ENCODE results near the gene CNOT1. TPM values are rescaled to one million over a fixed set of nuclear protein-coding genes. Genes with fewer than 3 reads are reported as not detected.
"Not testable (repeated sequence)": the region's sequence is repeated elsewhere in the genome, so short reads cannot be mapped to it uniquely, and the experiment has no call there.

The CNOT1 gene
- polyA plus RNA-seq, 1 experiment: 151 TPM

GRCh38 chr16:58493756-58494431 is 135.7 kb downstream of the CNOT1 start:
- POLR2A ChIA-PET: no interaction called here
- CTCF ChIA-PET: interaction anchor here (0.5 to 5.9 kb wide), 5 partner anchors 11 to 262 kb away, joined by 3 to 73 read pairs (median 6); no protein-coding TSS in a partner anchor
- TF ChIP-seq, protein P1, sequence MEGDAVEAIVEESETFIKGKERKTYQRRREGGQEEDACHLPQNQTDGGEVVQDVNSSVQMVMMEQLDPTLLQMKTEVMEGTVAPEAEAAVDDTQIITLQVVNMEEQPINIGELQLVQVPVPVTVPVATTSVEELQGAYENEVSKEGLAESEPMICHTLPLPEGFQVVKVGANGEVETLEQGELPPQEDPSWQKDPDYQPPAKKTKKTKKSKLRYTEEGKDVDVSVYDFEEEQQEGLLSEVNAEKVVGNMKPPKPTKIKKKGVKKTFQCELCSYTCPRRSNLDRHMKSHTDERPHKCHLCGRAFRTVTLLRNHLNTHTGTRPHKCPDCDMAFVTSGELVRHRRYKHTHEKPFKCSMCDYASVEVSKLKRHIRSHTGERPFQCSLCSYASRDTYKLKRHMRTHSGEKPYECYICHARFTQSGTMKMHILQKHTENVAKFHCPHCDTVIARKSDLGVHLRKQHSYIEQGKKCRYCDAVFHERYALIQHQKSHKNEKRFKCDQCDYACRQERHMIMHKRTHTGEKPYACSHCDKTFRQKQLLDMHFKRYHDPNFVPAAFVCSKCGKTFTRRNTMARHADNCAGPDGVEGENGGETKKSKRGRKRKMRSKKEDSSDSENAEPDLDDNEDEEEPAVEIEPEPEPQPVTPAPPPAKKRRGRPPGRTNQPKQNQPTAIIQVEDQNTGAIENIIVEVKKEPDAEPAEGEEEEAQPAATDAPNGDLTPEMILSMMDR (IDR thresholded peaks at IDR 0.05; ENCODE audit: low read depth, low read length): no peak
- no peak overlapping the region for H3K27ac ChIP-seq (ENCODE audit: low read depth, low read length)
- no peak overlapping the region for H3K4me3 ChIP-seq (ENCODE audit: low read depth, low read length)
- peaks cover 10% of the 10 kb centered on the region for H3K27me3 ChIP-seq (ENCODE audit: control insufficient read depth, insufficient read depth, low read length)
- no peak for DNase-seq (ENCODE audit: low read depth, low spot score)
- H3K9me3 ChIP-seq (ENCODE audit: control insufficient read depth, insufficient read depth, low read length): no peaks in the 10 kb centered on the region; the same call in 1 of the 2 replicates

DNA sequence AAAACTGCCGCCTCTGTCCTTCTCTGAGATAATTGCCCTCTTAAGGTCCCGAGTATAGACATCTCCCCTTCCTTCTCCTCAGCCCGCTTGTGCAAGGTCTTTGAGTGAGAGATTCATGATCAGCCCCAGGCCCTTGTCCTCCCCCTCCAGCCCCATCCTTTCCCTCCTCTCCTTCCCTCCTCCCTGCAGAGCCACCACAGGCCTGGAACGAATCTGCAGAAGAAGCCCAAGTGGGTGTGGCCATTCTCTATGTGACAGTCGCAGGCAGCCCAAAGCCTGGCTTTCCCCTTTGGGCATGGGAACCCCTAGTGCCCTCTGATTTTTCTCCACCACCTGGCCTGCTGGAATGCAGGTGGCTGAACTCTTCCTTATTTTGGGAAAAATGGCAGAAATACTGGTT is 136.9 kb downstream of the CNOT1 start:
- ChIA-PET CTCF (interaction anchor here (0.6 to 5.9 kb wide), 3 partner anchors 155 to 310 kb away, joined by 3 to 73 read pairs (median 6); no protein-coding TSS in a partner anchor), POLR2A (no interaction called here)
- Histone ChIP-seq H3K9me3 (ENCODE audit: control insufficient read depth, insufficient read depth, low read length) (no peaks in the 10 kb centered on the region; the same call in 1 of the 2 replicates), H3K27me3 (ENCODE audit: control insufficient read depth, insufficient read depth, low read length) (peaks cover 10% of the 10 kb centered on the region), H3K4me3 (ENCODE audit: low read depth, low read length) (no peak overlapping the region), H3K27ac (ENCODE audit: low read depth, low read length) (no peak overlapping the region)
- TF ChIP-seq, protein P1 (IDR thresholded peaks at IDR 0.05; ENCODE audit: low read depth, low read length): no peak
- DNase-seq (ENCODE audit: low read depth, low spot score): no peak

DNA sequence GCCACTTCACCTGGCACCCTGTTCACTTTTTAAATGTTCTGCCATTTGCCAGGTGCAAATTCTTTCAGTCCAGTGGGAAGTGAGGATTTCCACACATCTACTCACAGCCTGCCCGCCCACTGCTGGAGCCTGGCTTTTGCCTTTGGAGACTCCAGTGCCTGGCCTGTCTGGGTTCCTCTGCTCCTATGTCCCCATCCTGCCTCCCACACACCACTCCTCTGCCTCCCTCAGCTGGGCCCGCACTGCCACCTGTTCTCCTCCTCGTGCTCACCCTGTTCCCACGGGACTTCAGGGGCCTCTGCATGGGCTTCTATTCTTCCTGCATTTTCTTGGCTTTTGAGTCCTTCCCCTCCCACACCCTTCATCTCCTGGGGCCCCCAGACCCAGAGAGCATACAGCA is 137.6 kb downstream of the CNOT1 start:
- ChIA-PET CTCF (interaction anchor here (5.9 kb wide), 1 partner anchor 154 kb away, joined by 73 read pairs; no protein-coding TSS in a partner anchor), POLR2A (no interaction called here)
- DNase-seq (ENCODE audit: low read depth, low spot score): no peak

DNA sequence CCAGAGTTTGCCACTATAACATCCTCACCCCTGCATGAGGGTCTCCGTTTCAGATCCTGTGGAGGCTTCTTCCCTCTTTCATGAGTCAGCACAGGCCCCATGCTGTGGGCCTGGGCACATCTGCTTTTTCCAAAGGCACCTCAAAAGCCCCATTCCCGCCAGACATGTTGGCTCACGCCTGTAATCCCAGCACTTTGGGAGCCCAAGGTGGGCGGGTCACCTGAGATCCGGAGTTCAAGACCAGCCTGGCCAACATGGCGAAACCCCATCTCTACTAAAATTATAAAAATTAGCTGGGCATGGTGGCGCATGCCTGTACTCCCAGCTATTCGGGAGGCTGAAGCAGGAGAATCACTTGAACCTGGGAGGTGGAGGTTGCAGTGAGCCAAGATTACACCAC is 139.1 kb downstream of the CNOT1 start:
- H3K27ac ChIP-seq (ENCODE audit: low read depth, low read length); POLR2A ChIA-PET; H3K9me3 ChIP-seq (ENCODE audit: control insufficient read depth, insufficient read depth, low read length); H3K27me3 ChIP-seq (ENCODE audit: control insufficient read depth, insufficient read depth, low read length); DNase-seq (ENCODE audit: low read depth, low spot score); H3K4me3 ChIP-seq (ENCODE audit: low read depth, low read length): not testable (repeated sequence)
- CTCF ChIA-PET: interaction anchor here (5.9 kb wide), 1 partner anchor 153 kb away, joined by 73 read pairs; no protein-coding TSS in a partner anchor

More for the DNA sequence above, 137.6 kb downstream of the CNOT1 start:
- TF ChIP-seq, protein P1 (IDR thresholded peaks at IDR 0.05; ENCODE audit: low read depth, low read length): no peak
- no peak overlapping the region for H3K4me3 ChIP-seq (ENCODE audit: low read depth, low read length)
- H3K27ac ChIP-seq (ENCODE audit: low read depth, low read length): no peak overlapping the region
- no peaks in the 10 kb centered on the region; the same call in 1 of the 2 replicates for H3K9me3 ChIP-seq (ENCODE audit: control insufficient read depth, insufficient read depth, low read length)
- peaks cover 10% of the 10 kb centered on the region for H3K27me3 ChIP-seq (ENCODE audit: control insufficient read depth, insufficient read depth, low read length)

- Histone ChIP-seq H3K27ac (ENCODE audit: low read depth, low read length) (no peak overlapping the region), H3K9me3 (ENCODE audit: control insufficient read depth, insufficient read depth, low read length) (no peaks in the 10 kb centered on the region; the same call in 1 of the 2 replicates), H3K27me3 (ENCODE audit: control insufficient read depth, insufficient read depth, low read length) (peaks cover 14% of the 10 kb centered on the region), H3K4me3 (ENCODE audit: low read depth, low read length) (no peak overlapping the region)
- CTCF ChIA-PET: interaction anchor here (5.9 to 6.1 kb wide), 2 partner anchors 152 to 154 kb away, joined by 73 to 210 read pairs; no protein-coding TSS in a partner anchor
- no peak for DNase-seq (ENCODE audit: low read depth, low spot score)
- POLR2A ChIA-PET: no interaction called here
- TF ChIP-seq, protein P1 (IDR thresholded peaks at IDR 0.05; ENCODE audit: low read depth, low read length): no peak
These were observed 139.6 kb downstream of the CNOT1 start for GRCh38 chr16:58490065-58490464.

Data from AG04450 (cell line).